Body of pancreas (tissue), 4 donors: ENCODE data around the gene PHLPP2. TPM values are rescaled to one million over a fixed set of nuclear protein-coding genes. Genes with fewer than 3 reads are reported as not detected.

Experiments used
- ATAC-seq: fragments of 150-250 bp; one replicate; pipeline ENCODE4 v1.9.1; 2016
- DNase-seq, 4 donors: peaks; one replicate each; pipeline ENCODE4 v3.0.0-alpha.2; 2019
- H3K27ac ChIP-seq, 4 donors: fragments of 200-600 bp; sonication (generic); 1 replicate in 3 of 4; 2 replicates in 1 of 4; pipeline versions ENCODE4 v1.5.1 to v1.6.1; 2016 to 2019; ENCODE audit warnings: mild to moderate bottlenecking in 1 of 4, mixed read lengths in 1 of 4, moderate library complexity in 1 of 4
- H3K27me3 ChIP-seq, 2 donors: fragments of 200-600 bp; sonication (generic); one replicate each; pipeline ENCODE4 v1.6.0; 2016; ENCODE audit warnings: mild to moderate bottlenecking in 1 of 2
- H3K36me3 ChIP-seq, 2 donors: fragments of 200-600 bp; sonication (generic); replicated peaks in 1 of 2; 2 replicates each; pipeline ENCODE4 v1.5.1; 2016; ENCODE audit warnings: low read depth in 2 of 2; ENCODE audit not compliant: insufficient read depth in 1 of 2
- H3K4me1 ChIP-seq: fragments of 200-600 bp; sonication (generic); one replicate; pipeline ENCODE4 v1.6.0; 2016
- H3K4me3 ChIP-seq, 2 donors: fragments of 200-600 bp; sonication (generic); 1 replicate in 1 of 2; 2 replicates in 1 of 2; pipeline ENCODE4 v1.5.1; 2016 to 2019
- H3K9me3 ChIP-seq, 3 donors: fragments of 200-600 bp; sonication (generic); 1 replicate in 2 of 3; 2 replicates in 1 of 3; pipeline ENCODE4 v1.5.1; 2016
- POLR2A ChIP-seq, 3 donors: fragments of 450-650 bp; IDR thresholded peaks; one replicate each; pipeline ENCODE4 v1.6.1; 2016; ENCODE audit warnings: antibody characterized with exemption in 3 of 3, mild to moderate bottlenecking in 2 of 3
- WGBS, 2 donors: methylation state at CpG; one replicate each; pipeline ENCODE4 v1.1.5; 2017; 5-methylcytosine and 5-hydroxymethylcytosine counted together
- intact Hi-C: fragments of 100-400 bp; cut with DNase I; formaldehyde crosslinking; loops from one replicate; pipeline ENCODE4 v1.15.1; 2023
- total RNA-seq, 2 donors: library from RNA; depleted of rRNA; stranded (reverse); fragments of >200 nt; gene quantifications; one replicate each; pipeline ENCODE4 v1.1.0, GENCODE V29; 2016
- TF ChIP-seq, protein P1 (sequence below), 7 experiments: fragments of 450-650 bp in 4 of 7; fragments of 200-600 bp in 3 of 7; sonication (generic) in 3 of 7; IDR thresholded peaks; one replicate each; pipeline ENCODE4 v1.5.1; 2016 to 2019; ENCODE audit warnings: antibody characterized with exemption in 7 of 7

PHLPP2 gene
- total RNA-seq, 2 donors from 2014 or later, result 4.2 to 5.9 TPM

DNA sequence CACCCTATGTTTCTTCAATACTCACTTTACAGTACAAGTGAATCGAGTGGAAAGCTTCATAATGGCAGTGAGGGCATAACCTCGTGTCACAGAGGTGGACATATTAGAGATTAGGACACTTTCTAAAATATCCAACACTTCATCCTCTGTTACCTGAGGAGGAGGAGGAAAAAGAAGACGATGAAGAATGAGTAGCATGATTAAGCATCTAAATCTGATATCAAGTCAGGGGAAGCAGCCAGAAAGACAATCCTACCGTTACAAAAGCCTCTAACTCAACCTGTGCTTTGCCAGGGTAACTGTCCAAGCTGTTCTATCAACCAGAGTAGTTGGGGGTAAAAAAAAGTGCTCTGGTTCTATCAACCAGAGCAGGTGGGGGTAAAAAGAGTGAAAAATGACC, 23.7 kb upstream of the PHLPP2 start:
- Histone ChIP-seq H3K36me3 (peaks cover 22 to 25% of the 10 kb centered on the region in 2 donors), H3K4me1 (no peaks in the 10 kb centered on the region), H3K27me3 (no peaks in the 10 kb centered on the region), H3K27ac (no peak overlapping the region), H3K9me3 (no peaks in the 10 kb centered on the region), H3K4me3 (no peak overlapping the region)
- 70 to 73% methylated on average over 4 of the region's 4 CpGs for WGBS, 2 donors
- intact Hi-C loops, result no loop called here
- no peak for DNase-seq
- no peak for TF ChIP-seq POLR2A (IDR thresholded peaks at IDR 0.05)
- TF ChIP-seq, protein P1, sequence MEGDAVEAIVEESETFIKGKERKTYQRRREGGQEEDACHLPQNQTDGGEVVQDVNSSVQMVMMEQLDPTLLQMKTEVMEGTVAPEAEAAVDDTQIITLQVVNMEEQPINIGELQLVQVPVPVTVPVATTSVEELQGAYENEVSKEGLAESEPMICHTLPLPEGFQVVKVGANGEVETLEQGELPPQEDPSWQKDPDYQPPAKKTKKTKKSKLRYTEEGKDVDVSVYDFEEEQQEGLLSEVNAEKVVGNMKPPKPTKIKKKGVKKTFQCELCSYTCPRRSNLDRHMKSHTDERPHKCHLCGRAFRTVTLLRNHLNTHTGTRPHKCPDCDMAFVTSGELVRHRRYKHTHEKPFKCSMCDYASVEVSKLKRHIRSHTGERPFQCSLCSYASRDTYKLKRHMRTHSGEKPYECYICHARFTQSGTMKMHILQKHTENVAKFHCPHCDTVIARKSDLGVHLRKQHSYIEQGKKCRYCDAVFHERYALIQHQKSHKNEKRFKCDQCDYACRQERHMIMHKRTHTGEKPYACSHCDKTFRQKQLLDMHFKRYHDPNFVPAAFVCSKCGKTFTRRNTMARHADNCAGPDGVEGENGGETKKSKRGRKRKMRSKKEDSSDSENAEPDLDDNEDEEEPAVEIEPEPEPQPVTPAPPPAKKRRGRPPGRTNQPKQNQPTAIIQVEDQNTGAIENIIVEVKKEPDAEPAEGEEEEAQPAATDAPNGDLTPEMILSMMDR (IDR thresholded peaks at IDR 0.05), result no peak
- no peak for ATAC-seq

DNA sequence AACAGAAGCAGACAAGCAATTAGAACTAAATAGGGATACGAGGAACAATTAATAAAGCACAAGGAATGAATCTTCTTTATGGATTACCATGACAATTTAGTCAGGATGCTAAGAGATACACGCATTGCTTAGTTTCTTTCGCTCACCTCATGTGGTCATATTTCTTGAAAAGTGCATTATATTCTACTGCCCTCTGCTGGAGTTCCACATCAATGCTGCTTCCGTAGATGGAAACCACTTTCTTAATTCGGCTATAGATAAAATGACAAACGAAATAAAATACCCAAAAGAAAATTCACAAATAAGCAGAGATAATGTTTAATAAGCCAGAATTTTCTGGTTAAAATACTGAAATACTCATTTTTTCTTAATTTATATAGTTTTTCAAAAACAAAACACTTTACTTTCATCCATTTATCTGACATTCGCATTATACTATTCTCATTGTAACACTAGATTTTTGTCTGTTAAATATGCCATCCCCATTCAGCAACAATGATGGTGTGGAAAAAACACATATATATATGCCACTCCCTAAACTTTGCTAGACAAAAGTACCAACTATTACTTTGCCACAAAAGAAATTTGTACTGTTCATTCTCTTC, 22.0 kb upstream of the PHLPP2 start:
- no peak for TF ChIP-seq POLR2A (IDR thresholded peaks at IDR 0.05)
- TF ChIP-seq, protein P1 (IDR thresholded peaks at IDR 0.05), result peak; percentile 39 to 75 (median 62)
- ATAC-seq, result no peak

DNA sequence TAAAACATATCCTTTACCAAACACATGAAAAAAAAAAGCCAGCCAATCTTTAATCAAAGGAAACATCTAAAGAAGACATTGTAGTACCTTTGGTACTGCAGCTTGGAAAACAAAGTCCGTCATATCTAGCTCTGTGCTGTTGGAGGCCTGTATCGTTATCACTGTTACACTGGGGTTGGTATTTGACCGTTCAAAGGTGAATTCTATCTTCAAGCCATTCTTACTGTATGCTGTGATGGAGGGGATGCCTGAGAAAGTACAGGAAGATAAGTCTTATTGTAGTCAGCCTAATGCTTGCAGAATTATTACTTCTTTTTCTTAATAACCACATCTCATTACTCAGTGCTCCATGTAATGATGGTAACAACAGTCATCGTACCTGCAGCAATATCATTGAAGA, 14.4 kb upstream of the PHLPP2 start:
- WGBS, 2 donors, result 62 to 85% methylated on average over 4 of the region's 4 CpGs
- intact Hi-C loops, result no loop called here
- Histone ChIP-seq H3K9me3 (no peaks in the 10 kb centered on the region), H3K4me1 (no peaks in the 10 kb centered on the region), H3K27ac (no peak overlapping the region), H3K4me3 (no peak overlapping the region), H3K27me3 (no peaks in the 10 kb centered on the region), H3K36me3 (peaks cover 9 to 29% of the 10 kb centered on the region in 2 donors)
- ATAC-seq, result no peak
- DNase-seq, result no peak
- TF ChIP-seq POLR2A (IDR thresholded peaks at IDR 0.05), result no peak

More for the DNA sequence above, 22.0 kb upstream of the PHLPP2 start:
- no peak overlapping the region for H3K4me3 ChIP-seq
- H3K36me3 ChIP-seq, result peaks cover 22 to 27% of the 10 kb centered on the region in 2 donors
- 47 to 53% methylated on average over 7 of the region's 7 CpGs for WGBS, 2 donors
- DNase-seq, result peak in 2 of 4 donors; percentile 30 to 36
- intact Hi-C loops, result no loop called here
- H3K27me3 ChIP-seq, result no peaks in the 10 kb centered on the region
- H3K27ac ChIP-seq, result no peak overlapping the region
- H3K4me1 ChIP-seq, result no peaks in the 10 kb centered on the region
- H3K9me3 ChIP-seq, result no peaks in the 10 kb centered on the region

DNA sequence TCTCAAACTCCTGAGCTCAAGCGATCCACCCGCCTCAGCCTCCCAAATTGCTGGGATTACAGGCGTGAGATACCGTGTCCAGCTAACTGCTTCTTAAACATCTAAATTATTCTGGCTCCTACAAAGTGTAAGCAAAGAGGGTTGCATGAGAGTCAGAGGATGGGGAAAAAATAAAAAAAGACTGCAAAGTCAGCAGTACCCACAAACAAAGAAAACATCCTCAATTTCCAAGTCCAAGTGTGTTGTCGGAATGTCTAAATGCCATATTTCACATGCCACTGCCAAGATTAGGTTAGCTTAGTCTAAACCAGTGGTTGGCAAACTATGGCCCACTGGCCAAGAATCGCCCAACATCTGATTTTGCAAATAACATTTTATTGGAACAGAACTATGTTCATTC, 13.0 kb upstream of the PHLPP2 start:
- TF ChIP-seq, protein P1 (IDR thresholded peaks at IDR 0.05), result no peak
- TF ChIP-seq POLR2A (IDR thresholded peaks at IDR 0.05), result no peak
- ATAC-seq (no peak), DNase-seq (no peak)
- peaks cover 9 to 39% of the 10 kb centered on the region in 2 donors for H3K36me3 ChIP-seq
- no peaks in the 10 kb centered on the region for H3K9me3 ChIP-seq
- intact Hi-C loops, result no loop called here
- no peak overlapping the region for H3K27ac ChIP-seq
- no peak overlapping the region for H3K4me3 ChIP-seq
- WGBS, 2 donors, result 92% methylated on average over 6 of the region's 6 CpGs
- H3K4me1 ChIP-seq, result no peaks in the 10 kb centered on the region
- no peaks in the 10 kb centered on the region for H3K27me3 ChIP-seq

DNA sequence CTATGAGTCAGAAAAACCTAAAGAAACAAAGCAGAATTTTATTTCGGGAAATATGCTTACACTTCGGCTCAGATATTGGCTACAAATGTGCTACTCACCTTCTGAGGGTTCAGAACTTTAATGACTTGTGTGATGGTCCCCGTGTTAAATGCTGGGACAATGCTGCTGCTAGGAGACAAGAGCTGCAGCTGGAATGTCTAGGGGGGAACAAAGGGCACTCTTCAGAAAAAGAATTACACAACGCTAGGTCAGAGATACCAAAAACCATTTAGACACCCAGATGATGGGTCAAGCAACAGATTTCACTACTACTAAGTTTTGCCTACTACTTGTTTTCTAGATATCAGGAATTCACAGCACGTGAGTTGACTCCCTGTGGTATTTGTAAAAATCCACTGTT, 10.0 kb upstream of the PHLPP2 start:
- no peaks in the 10 kb centered on the region for H3K9me3 ChIP-seq
- TF ChIP-seq, protein P1 (IDR thresholded peaks at IDR 0.05), result no peak
- no peak for TF ChIP-seq POLR2A (IDR thresholded peaks at IDR 0.05)

More for the DNA sequence above, 10.0 kb upstream of the PHLPP2 start:
- ATAC-seq (no peak), DNase-seq (no peak)
- WGBS, 2 donors, result 63 to 66% methylated on average over 5 of the region's 5 CpGs
- Histone ChIP-seq H3K27ac (no peak overlapping the region), H3K4me3 (no peak overlapping the region), H3K4me1 (no peaks in the 10 kb centered on the region), H3K36me3 (peaks cover 9 to 37% of the 10 kb centered on the region in 2 donors), H3K27me3 (no peaks in the 10 kb centered on the region)
- intact Hi-C loops, result no loop called here
